Dedifferentiated amniotic fluid mesenchymal stem cell (primary cell): ENCODE results near the gene TENM4.

ENCODE experiments used
- DNase-seq: peaks from one replicate; pipeline ENCODE4 v3.0.0-alpha.2; 2016; ENCODE audit errors: extremely low spot score

Gene TENM4

GRCh38 chr11:78935398-78936068 is 505.3 kb downstream of the TENM4 start:
- DNase-seq, result no peak

GRCh38 chr11:78933350-78933749 is 507.5 kb downstream of the TENM4 start:
- no peak for DNase-seq

GRCh38 chr11:78932757-78933156 is 508.1 kb downstream of the TENM4 start:
- no peak for DNase-seq

GRCh38 chr11:78931891-78932290 is 508.9 kb downstream of the TENM4 start:
- DNase-seq, result no peak

- no peak for DNase-seq
Measured at GRCh38 chr11:78930810-78931523, 509.9 kb downstream of the TENM4 start.

GRCh38 chr11:78929906-78930220 is 511.0 kb downstream of the TENM4 start:
- DNase-seq, result no peak

GRCh38 chr11:78929207-78929905 is 511.5 kb downstream of the TENM4 start:
- DNase-seq, result no peak

- DNase-seq, result no peak
Measured at GRCh38 chr11:78927511-78927910, 513.3 kb downstream of the TENM4 start.

GRCh38 chr11:78926633-78927338 is 514.0 kb downstream of the TENM4 start:
- DNase-seq, result peak; percentile 18

GRCh38 chr11:78925387-78925786 is 515.4 kb downstream of the TENM4 start:
- no peak for DNase-seq

GRCh38 chr11:78922859-78923625 is 517.8 kb downstream of the TENM4 start:
- no peak for DNase-seq

- no peak for DNase-seq
Measured at GRCh38 chr11:78921509-78921908, 519.3 kb downstream of the TENM4 start.

- no peak for DNase-seq
Measured at GRCh38 chr11:78920329-78920728, 520.5 kb downstream of the TENM4 start.

GRCh38 chr11:78916759-78917158 is 524.1 kb downstream of the TENM4 start:
- no peak for DNase-seq

- DNase-seq, result no peak
Measured at GRCh38 chr11:78914503-78914902, 526.3 kb downstream of the TENM4 start.

GRCh38 chr11:78912778-78913177 is 528.1 kb downstream of the TENM4 start:
- DNase-seq, result no peak

GRCh38 chr11:78910322-78910721 is 530.5 kb downstream of the TENM4 start:
- no peak for DNase-seq

- DNase-seq, result no peak
Measured at GRCh38 chr11:78909386-78909785, 531.4 kb downstream of the TENM4 start.

GRCh38 chr11:78907636-78908035 is 533.2 kb downstream of the TENM4 start:
- DNase-seq, result no peak

GRCh38 chr11:78906566-78906965 is 534.3 kb downstream of the TENM4 start:
- DNase-seq, result no peak

GRCh38 chr11:78905756-78906155 is 535.1 kb downstream of the TENM4 start:
- no peak for DNase-seq
